ENCODE measurements around the gene MYL7.
"Not testable (repeated sequence)": the region's sequence is repeated elsewhere in the genome, so short reads cannot be mapped to it uniquely, and the experiment has no call there.

The MYL7 gene

GRCh38 chr7:44128721-44129582, 12.2 kb downstream of the MYL7 start:
- DNase-seq, result no peak

DNA sequence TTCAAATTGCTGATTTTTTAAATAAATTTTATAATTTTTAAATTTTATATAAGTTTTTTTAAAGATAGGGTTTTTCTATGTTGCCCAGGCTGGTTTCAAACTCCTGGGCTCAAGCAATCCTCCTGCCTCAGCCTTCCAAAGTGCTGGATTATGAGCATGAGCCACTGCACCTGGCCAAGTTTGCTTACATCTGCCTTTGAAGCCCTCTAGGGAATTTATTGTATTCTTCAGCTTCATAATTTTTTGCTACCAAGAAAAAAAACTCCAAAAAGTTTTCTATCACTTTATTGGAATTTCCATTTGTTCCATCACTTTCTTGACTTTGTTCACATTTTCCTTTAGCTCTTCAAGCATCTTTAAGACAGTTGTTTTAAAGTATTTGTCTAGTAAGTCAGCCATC, 14.0 kb downstream of the MYL7 start:
- DNase-seq, result no peak

DNA sequence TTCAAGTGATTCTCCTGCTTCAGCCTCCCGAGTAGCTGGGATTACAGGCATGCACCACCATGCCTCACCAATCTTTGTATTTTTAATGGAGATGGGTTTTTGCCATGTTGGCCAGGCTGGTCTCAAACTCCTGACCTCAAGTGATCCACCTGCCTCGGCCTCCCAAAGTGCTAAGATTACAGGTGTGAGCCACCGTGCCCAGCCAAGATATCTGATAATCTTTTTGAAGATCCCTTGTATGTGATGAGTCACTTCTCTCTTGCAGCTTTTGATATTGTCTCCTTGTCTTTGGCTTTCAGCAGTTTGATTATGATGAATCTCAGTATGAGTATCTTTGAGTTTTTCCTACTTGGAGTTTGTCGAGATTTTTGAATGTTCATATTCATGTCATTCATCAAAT, 14.6 kb downstream of the MYL7 start:
- not testable (repeated sequence) for DNase-seq

DNA sequence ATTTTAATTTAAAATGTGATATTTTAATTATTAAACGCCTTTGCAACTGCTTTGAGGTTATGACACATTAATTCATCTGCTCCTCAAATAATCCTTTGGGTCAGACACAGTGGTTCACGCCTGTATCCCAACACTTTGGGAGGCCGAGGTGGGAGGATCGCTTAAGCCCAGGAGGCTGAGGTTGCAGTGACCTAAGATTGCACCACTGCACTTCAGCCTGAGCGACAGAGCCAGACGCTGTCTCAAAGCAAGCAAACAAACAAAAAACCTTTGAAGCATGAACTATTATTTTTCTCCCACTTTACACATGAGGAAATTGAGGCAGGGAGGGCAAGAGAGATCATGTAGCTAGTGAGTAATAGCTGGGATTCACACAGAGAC, 16.3 kb downstream of the MYL7 start:
- DNase-seq, result no peak

DNA sequence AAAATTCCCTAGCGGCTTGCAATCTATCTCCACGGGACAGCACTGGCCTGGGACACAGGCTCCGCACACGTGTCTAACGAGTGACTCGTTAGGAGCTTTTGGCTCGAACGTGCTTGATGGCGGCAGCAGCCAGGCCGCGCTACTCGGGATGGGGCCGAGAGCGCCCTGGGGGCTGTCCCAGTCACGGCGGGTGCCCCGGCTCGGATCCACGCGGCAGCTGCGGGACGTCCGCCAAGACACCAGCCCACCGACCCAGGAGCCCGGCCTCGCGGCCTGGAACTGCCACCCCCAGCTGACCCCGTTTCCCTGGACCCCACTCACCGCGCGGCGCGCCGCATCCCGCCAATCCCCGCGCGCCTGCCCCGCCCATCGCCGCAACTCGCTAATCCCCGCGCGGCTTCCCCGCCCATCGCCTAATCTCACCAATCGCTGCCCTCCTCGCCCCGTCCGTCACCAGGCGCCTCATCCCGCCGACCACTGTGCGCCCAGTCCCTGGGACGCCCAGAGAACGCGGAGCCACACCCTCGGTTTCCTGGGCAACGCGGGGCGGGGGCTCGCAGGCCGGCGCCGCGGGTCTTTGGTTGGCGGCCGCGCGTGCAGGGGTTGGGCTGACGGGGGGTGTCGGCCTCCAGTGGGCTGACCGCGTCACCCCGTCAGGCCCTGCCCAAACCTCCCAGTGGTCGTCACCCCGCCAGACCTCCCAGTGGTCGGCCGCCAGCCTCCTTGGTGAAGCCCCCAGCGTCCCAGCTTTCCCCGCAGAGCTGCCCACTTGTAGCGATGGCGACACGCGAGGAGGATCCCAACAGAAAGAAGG, 17.7 kb downstream of the MYL7 start, which contains the start of gene POLD2:
Gene POLD2 (minus strand): TSS at position 359 of the 814 bp plus-strand sequence. CDS start 1,495 bp downstream, outside the sequence.
- peak; percentile 77 to 96 for DNase-seq

GRCh38 chr7:44122529-44122928, 18.6 kb downstream of the MYL7 start:
- DNase-seq, result no peak

- no peak for DNase-seq
Observed at GRCh38 chr7:44121761-44122420, 19.2 kb downstream of the MYL7 start.

DNA sequence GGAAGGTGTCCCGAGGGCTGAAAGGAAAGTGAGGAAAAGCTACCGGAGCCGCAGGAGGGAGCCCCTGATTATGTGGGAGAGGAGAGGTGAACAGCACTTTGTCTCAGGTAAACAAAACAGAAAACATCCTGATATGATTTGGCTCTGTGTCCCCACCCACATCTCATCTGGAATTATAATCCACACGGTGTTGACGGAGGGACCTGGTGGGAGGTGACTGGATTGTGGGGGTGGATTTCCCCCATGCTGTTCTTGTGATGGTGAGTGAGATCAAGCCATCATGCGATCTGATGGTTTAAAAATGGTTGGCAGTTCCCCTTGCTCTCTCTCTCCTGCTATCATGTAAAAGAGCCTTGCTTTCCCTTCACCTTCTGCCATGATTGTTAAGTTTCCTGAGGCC, 20.7 kb downstream of the MYL7 start:
- DNase-seq, result no peak

GRCh38 chr7:44119829-44120380, 21.2 kb downstream of the MYL7 start:
- no peak for DNase-seq

- no peak for DNase-seq
Observed at GRCh38 chr7:44117801-44118429, 23.2 kb downstream of the MYL7 start.

- no peak for DNase-seq
Observed at GRCh38 chr7:44116789-44117666, 24.1 kb downstream of the MYL7 start.

- no peak for DNase-seq
Observed at GRCh38 chr7:44116087-44116788, 24.9 kb downstream of the MYL7 start.

- no peak for DNase-seq
Observed at GRCh38 chr7:44114586-44115310, 26.4 kb downstream of the MYL7 start.

DNA sequence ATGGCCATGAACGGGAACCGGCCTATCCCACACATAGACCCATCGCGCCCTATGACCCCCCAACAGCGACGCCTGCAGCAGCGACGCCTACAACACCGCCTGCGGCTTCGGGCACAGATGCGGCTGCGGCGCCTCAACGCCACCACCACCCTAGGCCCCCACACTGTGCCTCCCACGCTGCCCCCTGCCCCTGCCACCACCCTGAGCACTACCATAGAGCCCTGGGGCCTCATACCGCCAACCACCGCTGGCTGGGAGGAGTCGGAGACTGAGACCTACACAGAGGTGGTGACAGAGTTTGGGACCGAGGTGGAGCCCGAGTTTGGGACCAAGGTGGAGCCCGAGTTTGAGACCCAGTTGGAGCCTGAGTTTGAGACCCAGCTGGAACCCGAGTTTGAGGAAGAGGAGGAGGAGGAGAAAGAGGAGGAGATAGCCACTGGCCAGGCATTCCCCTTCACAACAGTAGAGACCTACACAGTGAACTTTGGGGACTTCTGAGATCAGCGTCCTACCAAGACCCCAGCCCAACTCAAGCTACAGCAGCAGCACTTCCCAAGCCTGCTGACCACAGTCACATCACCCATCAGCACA, 27.3 kb downstream of the MYL7 start:
- no peak for DNase-seq

DNA sequence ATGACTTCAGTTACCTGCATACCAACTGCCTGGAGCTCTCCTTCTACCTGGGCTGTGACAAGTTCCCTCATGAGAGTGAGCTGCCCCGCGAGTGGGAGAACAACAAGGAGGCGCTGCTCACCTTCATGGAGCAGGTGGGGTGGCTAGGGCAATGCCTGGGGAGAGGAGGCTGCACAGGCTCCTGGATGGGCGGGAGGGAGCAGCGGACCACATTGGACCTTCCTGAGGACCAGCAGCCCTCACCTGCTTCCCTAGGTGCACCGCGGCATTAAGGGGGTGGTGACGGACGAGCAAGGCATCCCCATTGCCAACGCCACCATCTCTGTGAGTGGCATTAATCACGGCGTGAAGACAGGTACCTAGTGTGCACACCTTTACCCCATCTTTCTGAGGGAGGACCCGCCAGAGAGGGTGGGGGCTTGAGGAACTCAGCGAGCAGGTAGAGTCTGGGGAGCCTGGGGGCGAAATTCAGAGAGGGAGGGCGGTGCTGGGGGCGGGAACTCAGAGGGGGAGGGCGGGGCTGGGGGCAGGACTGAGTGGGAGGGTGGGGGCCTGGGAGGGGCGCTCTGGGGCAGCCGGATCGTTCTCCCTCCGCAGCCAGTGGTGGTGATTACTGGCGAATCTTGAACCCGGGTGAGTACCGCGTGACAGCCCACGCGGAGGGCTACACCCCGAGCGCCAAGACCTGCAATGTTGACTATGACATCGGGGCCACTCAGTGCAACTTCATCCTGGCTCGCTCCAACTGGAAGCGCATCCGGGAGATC, 28.0 kb downstream of the MYL7 start:
- no peak for DNase-seq

- DNase-seq, result peak; percentile 27 to 56
Observed at GRCh38 chr7:44112231-44112996, 28.7 kb downstream of the MYL7 start.

DNA sequence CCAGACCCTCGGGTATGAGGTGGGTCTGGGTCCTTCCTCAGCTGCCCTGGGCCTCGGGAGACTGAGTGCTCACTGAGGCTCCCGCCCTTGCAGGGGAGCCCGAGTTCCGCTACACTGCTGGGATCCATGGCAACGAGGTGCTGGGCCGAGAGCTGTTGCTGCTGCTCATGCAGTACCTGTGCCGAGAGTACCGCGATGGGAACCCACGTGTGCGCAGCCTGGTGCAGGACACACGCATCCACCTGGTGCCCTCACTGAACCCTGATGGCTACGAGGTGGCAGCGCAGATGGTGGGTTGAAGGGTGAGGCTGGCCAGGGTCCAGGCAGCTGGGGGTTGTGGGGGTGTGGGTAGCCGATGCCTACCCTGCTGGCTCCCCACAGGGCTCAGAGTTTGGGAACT, 29.4 kb downstream of the MYL7 start:
- no peak for DNase-seq
